Suprapubic skin (tissue), 3 donors: ENCODE data around the gene FKBP10.

ENCODE experiments used
- CTCF ChIP-seq, 2 donors: fragments of 200-600 bp in 1 of 2; fragments of 450-650 bp in 1 of 2; sonication (generic) in 1 of 2; IDR thresholded peaks; one replicate each; pipeline ENCODE4 v1.5.1; 2016 to 2019; ENCODE audit warnings: antibody characterized with exemption in 2 of 2, mild to moderate bottlenecking in 1 of 2, moderate library complexity in 1 of 2
- EP300 ChIP-seq: sonication (generic); formaldehyde crosslinking; IDR thresholded peaks from one replicate; pipeline ENCODE4 v1.6.1; 2017; ENCODE audit warnings: antibody characterized with exemption
- POLR2A ChIP-seq, 2 donors: fragments of 450-650 bp; IDR thresholded peaks; one replicate each; pipeline ENCODE4 v1.6.1; 2017; ENCODE audit warnings: antibody characterized with exemption in 2 of 2, mild to moderate bottlenecking in 2 of 2, moderate library complexity in 2 of 2

DNA sequence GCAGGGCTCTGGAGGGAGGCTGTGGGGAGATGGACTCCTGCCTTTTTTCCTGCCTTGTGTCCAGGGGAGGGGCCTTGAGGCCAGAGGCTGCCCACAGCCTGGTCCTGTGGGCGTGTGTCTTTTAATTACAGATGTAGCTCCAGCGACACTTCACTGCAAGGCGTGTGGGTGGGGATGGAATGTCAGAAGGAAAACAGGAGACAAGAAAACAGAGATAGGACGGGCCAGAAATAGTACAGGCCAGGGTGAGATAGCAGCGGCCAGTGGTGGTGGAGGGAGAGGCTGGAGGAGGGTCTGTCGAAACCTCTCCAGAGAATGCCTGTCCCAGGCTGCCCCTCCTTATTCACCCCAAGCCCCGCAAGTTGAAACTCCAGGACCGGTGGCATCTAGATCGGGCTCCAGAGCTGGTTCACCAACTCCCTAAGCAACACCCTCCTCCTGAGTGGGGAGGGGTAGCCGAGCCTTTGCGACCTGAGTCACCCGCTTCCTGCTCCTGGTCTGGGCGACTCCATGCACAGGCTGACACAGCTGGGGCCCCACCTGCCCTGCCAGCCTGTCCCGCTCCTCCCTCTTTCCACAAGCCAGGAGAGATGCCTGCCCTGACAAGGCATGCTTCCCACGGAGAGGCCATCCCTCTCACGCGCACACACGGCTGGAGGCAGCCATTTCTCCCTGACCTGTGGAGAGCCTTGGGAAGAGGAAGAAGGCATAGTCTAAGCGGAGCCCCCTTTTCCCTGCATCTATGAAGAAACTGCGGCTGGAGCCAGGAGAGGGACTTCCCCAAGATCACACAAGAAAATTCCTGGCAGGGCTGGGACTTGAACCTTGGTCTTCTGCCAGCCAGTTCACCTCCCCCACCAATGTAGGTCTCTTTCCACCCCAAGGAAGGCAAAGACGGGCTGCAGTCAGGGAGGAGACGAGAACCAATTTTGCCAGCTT lies 19.7 kb upstream of the FKBP10 start:
- no peak for TF ChIP-seq CTCF (IDR thresholded peaks at IDR 0.05)
- no peak for TF ChIP-seq EP300
- TF ChIP-seq POLR2A (IDR thresholded peaks at IDR 0.05): no peak
